PC-9 (cell line): ENCODE measurements around the gene LGI4.
A peak's percentile ranks its signal among the peaks of the same experiment; 100 is the strongest.

ENCODE experiments used
- EZH2 ChIP-seq: fragments of 200-600 bp; sonication (generic); IDR thresholded peaks from 2 replicates; pipeline ENCODE4 v1.8.0; 2017; ENCODE audit warnings: antibody characterized with exemption, low read depth
- TF ChIP-seq, protein P1 (sequence below): fragments of 200-600 bp; sonication (generic); conservative IDR thresholded peaks from 2 replicates; pipeline ENCODE4 v1.6.1; 2017; ENCODE audit warnings: mixed run types, antibody characterized with exemption, mild to moderate bottlenecking, moderate library complexity

DNA sequence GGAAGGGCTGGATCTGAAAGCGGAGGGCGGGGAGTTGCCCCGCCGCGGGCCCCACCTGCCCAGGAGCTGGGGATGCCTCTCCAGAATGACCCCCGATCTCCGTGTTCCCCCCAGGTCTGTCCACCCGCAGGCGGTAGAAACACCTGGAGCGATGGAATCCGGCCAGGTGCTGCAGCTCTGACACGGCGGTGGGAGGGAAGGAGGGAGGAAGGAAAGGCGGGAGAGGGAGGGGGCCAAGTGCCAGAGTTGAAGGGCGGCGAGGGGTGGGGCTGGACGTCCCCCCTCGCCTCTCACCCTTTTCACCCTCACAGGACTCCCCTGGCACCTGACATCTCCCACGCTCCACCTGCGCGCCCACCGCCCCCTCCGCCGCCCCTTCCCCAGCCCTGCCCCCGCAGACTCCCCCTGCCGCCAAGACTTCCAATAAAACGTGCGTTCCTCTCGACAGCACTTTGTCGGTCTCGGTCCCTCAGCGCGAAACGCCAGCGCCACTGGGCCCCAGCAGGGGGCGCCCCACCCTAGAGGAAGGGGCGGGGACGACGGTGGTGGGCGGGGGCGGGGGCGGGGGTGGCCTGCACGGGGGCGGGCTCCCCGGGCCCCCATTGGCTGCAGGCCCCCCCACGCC is 7.9 kb upstream of the LGI4 start:
- TF ChIP-seq, protein P1, sequence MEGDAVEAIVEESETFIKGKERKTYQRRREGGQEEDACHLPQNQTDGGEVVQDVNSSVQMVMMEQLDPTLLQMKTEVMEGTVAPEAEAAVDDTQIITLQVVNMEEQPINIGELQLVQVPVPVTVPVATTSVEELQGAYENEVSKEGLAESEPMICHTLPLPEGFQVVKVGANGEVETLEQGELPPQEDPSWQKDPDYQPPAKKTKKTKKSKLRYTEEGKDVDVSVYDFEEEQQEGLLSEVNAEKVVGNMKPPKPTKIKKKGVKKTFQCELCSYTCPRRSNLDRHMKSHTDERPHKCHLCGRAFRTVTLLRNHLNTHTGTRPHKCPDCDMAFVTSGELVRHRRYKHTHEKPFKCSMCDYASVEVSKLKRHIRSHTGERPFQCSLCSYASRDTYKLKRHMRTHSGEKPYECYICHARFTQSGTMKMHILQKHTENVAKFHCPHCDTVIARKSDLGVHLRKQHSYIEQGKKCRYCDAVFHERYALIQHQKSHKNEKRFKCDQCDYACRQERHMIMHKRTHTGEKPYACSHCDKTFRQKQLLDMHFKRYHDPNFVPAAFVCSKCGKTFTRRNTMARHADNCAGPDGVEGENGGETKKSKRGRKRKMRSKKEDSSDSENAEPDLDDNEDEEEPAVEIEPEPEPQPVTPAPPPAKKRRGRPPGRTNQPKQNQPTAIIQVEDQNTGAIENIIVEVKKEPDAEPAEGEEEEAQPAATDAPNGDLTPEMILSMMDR = peak; percentile 55
- TF ChIP-seq EZH2 = no peak
